NCI-H446 treated with DMSO at 0.1 percent for 48 hours (cell line): Measurements from ENCODE around the gene FARP1.
A peak's percentile ranks its signal among the peaks of the same experiment; 100 is the strongest.

Experiments used
- DNase-seq: peaks from one replicate; lab custom pipeline; 2025; lab: John Stamatoyannopoulos, UW

FARP1 gene

GRCh38 chr13:98484289-98485219, 341.7 kb downstream of the FARP1 start:
- DNase-seq, result peak; percentile 10

GRCh38 chr13:98485561-98485960, 342.7 kb downstream of the FARP1 start:
- DNase-seq, result no peak

GRCh38 chr13:98486412-98486811, 343.5 kb downstream of the FARP1 start:
- no peak for DNase-seq

GRCh38 chr13:98487016-98487415, 344.1 kb downstream of the FARP1 start:
- no peak for DNase-seq

GRCh38 chr13:98487522-98487921, 344.6 kb downstream of the FARP1 start:
- no peak for DNase-seq

- DNase-seq, result no peak
These were observed 345.8 kb downstream of the FARP1 start for GRCh38 chr13:98488736-98489135.

- no peak for DNase-seq
These were observed 346.7 kb downstream of the FARP1 start for GRCh38 chr13:98489446-98490194.

- DNase-seq, result no peak
These were observed 347.4 kb downstream of the FARP1 start for GRCh38 chr13:98490195-98490836.

GRCh38 chr13:98490866-98491265, 348.0 kb downstream of the FARP1 start:
- DNase-seq, result no peak

- DNase-seq, result no peak
These were observed 349.6 kb downstream of the FARP1 start for GRCh38 chr13:98492335-98493041.

- no peak for DNase-seq
These were observed 350.3 kb downstream of the FARP1 start for GRCh38 chr13:98493042-98493712.

GRCh38 chr13:98494769-98495168, 351.9 kb downstream of the FARP1 start:
- no peak for DNase-seq

- no peak for DNase-seq
These were observed 353.0 kb downstream of the FARP1 start for GRCh38 chr13:98495627-98496478.

- DNase-seq, result no peak
These were observed 353.5 kb downstream of the FARP1 start for GRCh38 chr13:98496479-98496791.

- DNase-seq, result no peak
These were observed 354.1 kb downstream of the FARP1 start for GRCh38 chr13:98496966-98497365.

- no peak for DNase-seq
These were observed 358.1 kb downstream of the FARP1 start for GRCh38 chr13:98500963-98501421.

GRCh38 chr13:98503175-98504028, 360.5 kb downstream of the FARP1 start:
- no peak for DNase-seq

GRCh38 chr13:98504029-98504351, 361.1 kb downstream of the FARP1 start:
- no peak for DNase-seq

- no peak for DNase-seq
These were observed 361.6 kb downstream of the FARP1 start for GRCh38 chr13:98504371-98504963.
